ENCODE data around the gene KCNG2. TPM values are rescaled to one million over a fixed set of nuclear protein-coding genes. Genes with fewer than 3 reads are reported as not detected.

Gene KCNG2
- total and polyA plus RNA-seq, 2 of the 13 experiments (the other 11 are each of a cell fraction or from before 2014, with no cell fraction given) = not detected

GRCh38 chr18:79887181-79888000 lies 89.7 kb downstream of the KCNG2 start:
- Histone ChIP-seq H3K79me2 (ENCODE audit: insufficient read depth, low read length) (no peaks in the 10 kb centered on the region), H3K4me3 (replicated peaks in 1 of 3; ENCODE audit: insufficient read depth in 1 of 3, low read depth in 2 of 3, low read length in 3 of 3) (no peak overlapping the region), H3K27me3 (ENCODE audit: control insufficient read depth in 1 of 2, insufficient read depth in 2 of 2, low read length in 2 of 2) (peaks cover 4 to 30% of the 10 kb centered on the region in 2 experiments), H3K9ac (ENCODE audit: insufficient read depth, low read depth, low read length) (no peak overlapping the region), H3K27ac (ENCODE audit: extremely low read length, insufficient read depth, low read length) (no peak overlapping the region), H3K9me3 (ENCODE audit: low read length) (peaks cover 2% of the 10 kb centered on the region; the same call in 1 of the 2 replicates), H3K4me1 (ENCODE audit: insufficient read depth, low read length) (peaks cover 9% of the 10 kb centered on the region), H3K4me2 (ENCODE audit: low read depth, low read length) (no peak overlapping the region), H2AFZ (ENCODE audit: low read length) (no peak overlapping the region), H3K36me3 (replicated peaks in 1 of 2; ENCODE audit: control insufficient read depth in 1 of 2, insufficient read depth in 2 of 2, low read length in 2 of 2) (no peaks in the 10 kb centered on the region), H4K20me1 (ENCODE audit: insufficient read depth, low read length) (no peaks in the 10 kb centered on the region)
- TF ChIP-seq ZFP62 (CRISPR knock-in tag; IDR thresholded peaks at IDR 0.05) (no peak), HNF1B (CRISPR knock-in tag; IDR thresholded peaks at IDR 0.05) (no peak), MAFF (IDR thresholded peaks at IDR 0.05; ENCODE audit: low read depth, low read length) (peak; percentile 23; the same call in 1 of the 2 replicates), MAFK (conservative IDR thresholded peaks at IDR 0.05 in 1 of 2, IDR thresholded peaks at IDR 0.05 in 1 of 2; ENCODE audit: low read length in 2 of 2) (peak; percentile 39 to 53; a peak in 2 of 4 replicates), RBAK (CRISPR knock-in tag; IDR thresholded peaks at IDR 0.05) (no peak), ELF4 (CRISPR knock-in tag; IDR thresholded peaks at IDR 0.05; ENCODE audit: borderline replicate concordance) (no peak), SRSF1 (optimal IDR thresholded peaks at IDR 0.05; ENCODE audit: low read depth, low read length) (no peak)
- peak; percentile 53 for ATAC-seq
- POLR2A ChIA-PET = no interaction called here
- no peak for DNase-seq (ENCODE audit: low spot score)
- CTCF ChIA-PET (ENCODE audit: low intra/inter-chr PET ratio, low total read pairs) = no interaction called here
- in situ Hi-C loops (cut with HindIII; ENCODE audit: extremely low pct_ligation_motif_present, low pct_unique_long_range_greater_than_20kb) (no loop called here), intact Hi-C loops (cut with micrococcal nuclease; ENCODE audit: unreplicated experiment) (no loop called here)
- no TSS peak for BruUV-seq (replicated peaks)
- WGBS (ENCODE audit: low lambda C conversion rate) = 5% methylated on average over 7 of the region's 30 CpGs
- no peak for FAIRE-seq

Measured in HepG2 (cell line).